Psoas muscle (tissue), 8 donors: ENCODE measurements around the gene CLTC. TPM values are rescaled to one million over a fixed set of nuclear protein-coding genes. Genes with fewer than 3 reads are reported as not detected.
A peak's percentile ranks its signal among the peaks of the same experiment; 100 is the strongest.

Source experiments
- ATAC-seq, 4 donors: fragments of 200-7000 bp; cut with Tn5 transposase; one replicate each; pipeline ENCODE4 v1.9.1; 2020; ENCODE audit warnings: moderate library complexity in 3 of 4, mild to moderate bottlenecking in 2 of 4
- DNase-seq, 2 donors: peaks; one replicate each; pipeline ENCODE4 v3.0.0-alpha.2; 2020
- H3K27ac ChIP-seq: fragments of 200-600 bp; one replicate; pipeline ENCODE4 v1.8.0; 2022
- H3K27me3 ChIP-seq, 3 donors: fragments of 200-600 bp in 1 of 3; one replicate each; pipeline versions ENCODE4 v1.6.1 to v1.8.0; 2013 to 2022; ENCODE audit warnings: low read length in 2 of 3, mild to moderate bottlenecking in 2 of 3, moderate library complexity in 1 of 3; ENCODE audit not compliant: insufficient read depth in 3 of 3
- H3K36me3 ChIP-seq, 2 donors: fragments of 200-600 bp in 1 of 2; one replicate each; pipeline versions ENCODE4 v1.6.1 to v1.8.0; 2013 to 2022; ENCODE audit warnings: low read depth in 1 of 2, mild to moderate bottlenecking in 1 of 2, moderate library complexity in 1 of 2; ENCODE audit not compliant: insufficient read depth in 1 of 2
- H3K4me1 ChIP-seq: fragments of 200-600 bp; one replicate; pipeline ENCODE4 v1.8.0; 2022
- H3K4me3 ChIP-seq: fragments of 200-600 bp; one replicate; pipeline ENCODE4 v1.8.0; 2022; ENCODE audit warnings: mild to moderate bottlenecking
- H3K9me3 ChIP-seq: fragments of 200-600 bp; one replicate; pipeline ENCODE4 v1.8.0; 2022
- WGBS, 3 donors: extraction: QIAGEN DNeasy Blood & Tissue Kit; methylation state at CpG; one replicate each; pipeline versions ENCODE4 v1.1.6 to v1.1.7; 2013; 5-methylcytosine and 5-hydroxymethylcytosine counted together
- intact Hi-C, 2 donors: fragments of 100-400 bp; cut with DNase I; formaldehyde crosslinking; loops; one replicate each; pipeline versions ENCODE4 v1.11.0 to v1.14.2; 2022
- polyA plus RNA-seq, 3 donors: library from polyadenylated mRNA; stranded (reverse); fragments of 200-250 nt; gene quantifications; one replicate each; pipeline ENCODE4 v1.2.3, GENCODE V29; 2013
- total RNA-seq, 4 donors: library from RNA; stranded (reverse); fragmentation: NEBNext Ultra II Directional in 2 of 4; extraction: Animal tissue kit (Norgen Biotek cat#: 25700) in 2 of 4; gene quantifications; one replicate each; pipeline versions ENCODE4 v1.2.1 to v1.2.4, GENCODE V29; 2021 to 2023
- TF ChIP-seq, protein P1 (sequence below): fragments of 200-600 bp; IDR thresholded peaks from one replicate; pipeline ENCODE4 v1.8.0; 2022; ENCODE audit warnings: antibody characterized with exemption
- donor health status: healthy with polysubstance abuse.
- donor health status: DM: no; HTN: no; CAD: no; lungs with moderate emphysema.
- donor health status: Bipolar disorder and iron deficiency.
- donor health status: healthy.
- donor health status: DM: yes; HTN: yes; CAD: no.
- donor health status: DM: no; HTN: no; CAD: no.
- donor health status: DM: no; HTN: no; CAD: no.
- donor health status: DM: yes; HTN: yes; CAD: no.

The CLTC gene
- total and polyA plus RNA-seq, 7 donors: 61.4 to 156 (median 119) TPM

DNA sequence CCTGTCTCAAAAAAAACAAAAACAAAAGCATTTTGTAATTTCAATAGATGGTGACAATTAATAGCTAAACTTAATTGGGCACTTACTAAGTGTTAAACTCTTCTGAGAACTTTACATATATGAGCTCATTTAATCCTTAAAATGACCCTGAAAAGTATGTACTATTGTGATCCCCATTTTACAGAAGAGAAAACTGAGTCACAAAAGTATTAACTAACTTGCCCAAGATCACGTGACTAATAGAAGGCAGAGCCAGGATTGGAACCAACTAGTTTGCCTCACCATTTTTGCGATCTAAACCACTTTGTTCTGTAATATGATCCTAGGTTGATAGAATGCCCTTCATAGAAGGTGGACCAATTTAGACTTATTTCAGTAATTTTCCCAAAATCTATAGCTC is 114.0 kb downstream of the CLTC start:
- 83 to 97% (median 95%) methylated on average over 2 of the region's 2 CpGs for WGBS, 3 donors
- TF ChIP-seq, protein P1, sequence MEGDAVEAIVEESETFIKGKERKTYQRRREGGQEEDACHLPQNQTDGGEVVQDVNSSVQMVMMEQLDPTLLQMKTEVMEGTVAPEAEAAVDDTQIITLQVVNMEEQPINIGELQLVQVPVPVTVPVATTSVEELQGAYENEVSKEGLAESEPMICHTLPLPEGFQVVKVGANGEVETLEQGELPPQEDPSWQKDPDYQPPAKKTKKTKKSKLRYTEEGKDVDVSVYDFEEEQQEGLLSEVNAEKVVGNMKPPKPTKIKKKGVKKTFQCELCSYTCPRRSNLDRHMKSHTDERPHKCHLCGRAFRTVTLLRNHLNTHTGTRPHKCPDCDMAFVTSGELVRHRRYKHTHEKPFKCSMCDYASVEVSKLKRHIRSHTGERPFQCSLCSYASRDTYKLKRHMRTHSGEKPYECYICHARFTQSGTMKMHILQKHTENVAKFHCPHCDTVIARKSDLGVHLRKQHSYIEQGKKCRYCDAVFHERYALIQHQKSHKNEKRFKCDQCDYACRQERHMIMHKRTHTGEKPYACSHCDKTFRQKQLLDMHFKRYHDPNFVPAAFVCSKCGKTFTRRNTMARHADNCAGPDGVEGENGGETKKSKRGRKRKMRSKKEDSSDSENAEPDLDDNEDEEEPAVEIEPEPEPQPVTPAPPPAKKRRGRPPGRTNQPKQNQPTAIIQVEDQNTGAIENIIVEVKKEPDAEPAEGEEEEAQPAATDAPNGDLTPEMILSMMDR: no peak
- ATAC-seq (no peak), DNase-seq (no peak)
- Histone ChIP-seq H3K4me1 (peaks cover 4% of the 10 kb centered on the region), H3K4me3 (no peak overlapping the region), H3K9me3 (no peaks in the 10 kb centered on the region), H3K27ac (no peak overlapping the region), H3K36me3 (peaks cover 0 to 37% of the 10 kb centered on the region in 2 donors), H3K27me3 (no peaks in the 10 kb centered on the region)
- intact Hi-C loops: no loop called here

DNA sequence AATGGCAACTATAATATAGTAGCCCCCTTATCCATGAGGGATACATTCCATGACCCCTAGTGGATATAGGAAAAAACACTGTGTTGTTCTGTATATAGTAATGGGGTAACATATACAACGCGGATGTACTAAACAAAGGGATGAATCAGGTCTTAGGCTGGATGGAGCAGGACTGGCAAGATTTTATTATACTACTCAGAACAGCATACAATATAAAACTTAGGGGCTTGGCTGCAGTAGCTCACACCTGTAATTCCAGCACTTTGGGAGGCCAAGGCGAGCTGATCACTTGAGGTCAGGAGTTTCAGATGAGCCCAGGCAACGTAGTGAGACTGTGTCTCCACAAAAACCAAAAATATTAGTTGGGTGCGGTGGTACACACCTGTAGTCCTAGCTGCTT is 114.5 kb downstream of the CLTC start:
- H3K4me3 ChIP-seq: no peak overlapping the region
- H3K9me3 ChIP-seq: no peaks in the 10 kb centered on the region
- no peaks in the 10 kb centered on the region for H3K4me1 ChIP-seq
- H3K27me3 ChIP-seq: no peaks in the 10 kb centered on the region
- intact Hi-C loops: no loop called here
- ATAC-seq: peak in 1 of 4 donors; percentile 24
- peaks cover 0 to 40% of the 10 kb centered on the region in 2 donors for H3K36me3 ChIP-seq
- no peak for DNase-seq
- TF ChIP-seq, protein P1: no peak
- WGBS, 3 donors: 96 to 97% (median 97%) methylated on average over 5 of the region's 5 CpGs
- no peak overlapping the region for H3K27ac ChIP-seq

DNA sequence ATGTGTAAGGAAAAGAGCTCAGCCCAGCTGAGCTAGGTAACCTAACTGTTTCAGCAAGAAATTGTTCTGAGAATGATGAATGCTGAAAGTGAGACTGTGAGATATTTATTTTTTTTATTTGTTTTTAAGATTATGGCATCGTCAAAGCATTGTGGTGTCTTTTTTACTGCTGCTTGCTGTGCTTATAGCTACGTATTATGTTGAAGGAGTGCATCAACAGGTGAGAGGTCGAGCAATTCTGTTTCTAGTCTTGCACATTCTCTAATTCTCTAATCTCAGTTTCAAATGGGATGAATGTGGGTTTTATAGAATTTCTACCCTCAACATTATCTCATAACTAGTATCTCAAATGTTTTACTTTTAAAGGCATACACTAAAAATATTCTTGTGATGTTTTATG is 117.6 kb downstream of the CLTC start:
- ATAC-seq: no peak
- peaks cover 0 to 64% of the 10 kb centered on the region in 2 donors for H3K36me3 ChIP-seq
- H3K4me3 ChIP-seq: no peak overlapping the region
- no peak overlapping the region for H3K27ac ChIP-seq
- TF ChIP-seq, protein P1: no peak
- H3K27me3 ChIP-seq: no peaks in the 10 kb centered on the region
- no peaks in the 10 kb centered on the region for H3K4me1 ChIP-seq
- H3K9me3 ChIP-seq: no peaks in the 10 kb centered on the region
- no peak for DNase-seq
- 94 to 95% (median 95%) methylated on average over 3 of the region's 3 CpGs for WGBS, 3 donors
- intact Hi-C loops: no loop called here

DNA sequence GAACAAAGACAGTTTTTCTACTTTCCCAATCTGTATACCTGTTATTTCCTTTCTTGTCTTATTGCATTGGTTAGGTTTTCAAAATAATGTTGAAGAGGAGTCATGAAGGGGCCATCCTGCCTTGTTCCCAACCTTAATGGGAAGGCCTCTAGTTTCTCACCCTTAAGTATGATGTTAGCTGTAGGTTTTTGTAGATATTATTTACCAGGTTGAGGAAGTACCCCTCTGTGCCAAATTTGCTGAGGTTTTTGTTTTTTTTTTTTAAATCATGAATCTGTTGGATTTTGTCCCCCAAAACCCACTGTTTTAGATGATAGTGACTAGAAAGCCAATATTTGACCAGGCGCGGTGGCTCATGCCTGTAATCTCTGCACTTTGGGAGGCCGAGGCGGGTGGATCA is 124.1 kb downstream of the CLTC start:
- H3K9me3 ChIP-seq: peaks cover 5% of the 10 kb centered on the region
- intact Hi-C loops: loop anchor here in 1 of 2 donors (2.0 kb wide), 1 partner anchor 33 kb away; no protein-coding TSS in a partner anchor
- 96 to 100% (median 98%) methylated on average over 4 of the region's 4 CpGs for WGBS, 3 donors
- H3K4me1 ChIP-seq: no peaks in the 10 kb centered on the region
- H3K4me3 ChIP-seq: no peak overlapping the region
- no peak for ATAC-seq
- DNase-seq: no peak
- TF ChIP-seq, protein P1: no peak
- no peak overlapping the region for H3K27ac ChIP-seq
- peaks cover 0 to 39% of the 10 kb centered on the region in 2 donors for H3K36me3 ChIP-seq
- H3K27me3 ChIP-seq: no peaks in the 10 kb centered on the region

DNA sequence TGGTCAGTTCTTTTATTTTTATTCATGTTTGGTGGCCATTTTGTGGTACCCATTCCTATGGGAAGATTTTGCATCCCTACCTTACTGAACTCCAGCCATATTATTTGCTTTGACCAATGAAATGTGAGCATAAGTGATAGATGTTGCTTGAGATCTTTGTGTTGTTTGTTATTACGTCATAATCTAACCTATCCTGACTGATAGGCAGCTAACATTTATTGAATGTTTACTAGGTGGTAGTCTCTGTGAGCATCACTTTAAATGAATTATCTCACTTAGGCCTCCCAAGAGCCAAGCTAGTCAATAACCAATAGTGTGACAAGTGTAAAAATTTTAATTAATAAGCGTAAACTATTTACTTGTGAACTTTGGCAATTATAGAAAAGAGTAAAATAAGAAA is 125.3 kb downstream of the CLTC start:
- Histone ChIP-seq H3K27me3 (no peaks in the 10 kb centered on the region), H3K27ac (no peak overlapping the region), H3K4me3 (no peak overlapping the region), H3K36me3 (peaks cover 0 to 31% of the 10 kb centered on the region in 2 donors), H3K4me1 (no peaks in the 10 kb centered on the region), H3K9me3 (peaks cover 5% of the 10 kb centered on the region)
- ATAC-seq (no peak), DNase-seq (no peak)
- intact Hi-C loops: no loop called here
- 97 to 100% (median 98%) methylated on average over 2 of the region's 2 CpGs for WGBS, 3 donors
- TF ChIP-seq, protein P1: no peak
